PFSK-1 (cell line): ENCODE measurements around the gene RINT1.

Source experiments
- FOXP2 ChIP-seq: optimal IDR thresholded peaks from 2 replicates; pipeline ENCODE3; 2011; ENCODE audit warnings: borderline replicate concordance, control low read depth, inconsistent platforms; ENCODE audit not compliant: insufficient read depth; ENCODE audit errors: extremely low read length, extremely low read depth
- POLR2AphosphoS5 ChIP-seq: IDR thresholded peaks from 2 replicates; pipeline ENCODE4 v1.6.1; 2012; ENCODE audit warnings: low read depth, mild to moderate bottlenecking, control low read depth, low read length, moderate library complexity
- REST ChIP-seq, 2 experiments: IDR thresholded peaks; 2 replicates each; pipeline versions ENCODE4 v1.6.1 to v1.8.0; 2011 to 2012; ENCODE audit warnings: low read depth in 2 of 2, low read length in 2 of 2, control low read depth in 1 of 2, inconsistent platforms in 1 of 2, mild to moderate bottlenecking in 1 of 2, moderate library complexity in 1 of 2; ENCODE audit not compliant: insufficient read depth in 1 of 2
- SIN3A ChIP-seq: IDR thresholded peaks from 2 replicates; pipeline ENCODE4 v1.6.1; 2012; ENCODE audit warnings: mild to moderate bottlenecking, low read length, moderate library complexity, borderline replicate concordance; ENCODE audit not compliant: insufficient read depth
- TAF1 ChIP-seq: IDR thresholded peaks from 2 replicates; pipeline ENCODE4 v1.6.1; 2012; ENCODE audit warnings: low read length, control low read depth, borderline replicate concordance; ENCODE audit not compliant: insufficient read depth

RINT1 gene

GRCh38 chr7:105565190-105565589, 33.2 kb downstream of the RINT1 start:
- TF ChIP-seq REST (IDR thresholded peaks at IDR 0.05; ENCODE audit: insufficient read depth in 1 of 2, low read depth in 2 of 2, low read length in 2 of 2) (no peak), TAF1 (no peak), SIN3A (no peak), POLR2AphosphoS5 (no peak), FOXP2 (no peak)

DNA sequence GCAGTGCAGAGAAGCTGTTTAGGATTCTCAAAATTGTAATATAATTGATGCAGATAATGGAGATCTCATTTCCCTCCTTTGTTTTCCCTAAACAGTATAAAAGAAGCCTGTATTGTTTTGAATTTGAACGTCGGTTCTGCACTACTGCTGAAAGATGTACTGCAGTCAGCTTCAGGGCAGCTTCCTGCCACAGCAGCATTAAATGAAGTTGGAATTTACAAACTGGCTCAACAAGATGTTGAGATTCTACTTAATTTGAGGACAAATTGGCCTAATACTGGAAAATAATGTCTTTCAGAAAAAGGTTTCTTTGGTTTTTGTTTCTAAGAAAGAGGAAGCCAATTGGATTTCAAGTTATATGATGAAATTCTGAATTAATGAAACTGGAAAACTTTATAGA, 35.0 kb downstream of the RINT1 start:
- TF ChIP-seq REST (IDR thresholded peaks at IDR 0.05; ENCODE audit: insufficient read depth in 1 of 2, low read depth in 2 of 2, low read length in 2 of 2) (no peak), FOXP2 (no peak), POLR2AphosphoS5 (no peak), TAF1 (no peak), SIN3A (no peak)

GRCh38 chr7:105567821-105568220, 35.8 kb downstream of the RINT1 start:
- TF ChIP-seq POLR2AphosphoS5 (no peak), FOXP2 (no peak), REST (IDR thresholded peaks at IDR 0.05; ENCODE audit: insufficient read depth in 1 of 2, low read depth in 2 of 2, low read length in 2 of 2) (no peak), TAF1 (no peak), SIN3A (no peak)

DNA sequence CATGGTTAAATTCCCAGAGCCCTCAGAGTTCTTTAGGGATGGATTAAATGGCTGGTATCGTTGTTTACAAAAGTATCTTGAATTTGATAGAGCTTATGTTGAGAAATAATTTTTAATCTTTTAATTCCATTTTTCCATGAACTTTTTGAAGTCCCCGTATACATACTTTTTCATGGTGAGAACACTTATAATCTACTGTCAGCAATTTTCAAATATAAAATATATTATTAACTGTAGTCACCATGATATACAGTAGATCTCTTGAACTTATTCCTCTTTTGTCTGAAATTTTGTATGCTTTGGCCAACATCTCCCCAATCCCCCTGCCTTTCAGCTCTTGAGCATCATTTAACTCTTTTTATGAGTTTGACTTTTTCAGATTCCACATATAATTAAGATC, 39.9 kb downstream of the RINT1 start:
- TF ChIP-seq POLR2AphosphoS5 (no peak), SIN3A (no peak), TAF1 (no peak), FOXP2 (no peak), REST (IDR thresholded peaks at IDR 0.05; ENCODE audit: insufficient read depth in 1 of 2, low read depth in 2 of 2, low read length in 2 of 2) (no peak)

- no peak for TF ChIP-seq SIN3A
Observed at GRCh38 chr7:105577251-105577650, 45.2 kb downstream of the RINT1 start.
